ENCODE results near the gene UQCC3. TPM values are rescaled to one million over a fixed set of nuclear protein-coding genes. Genes with fewer than 3 reads are reported as not detected.
"Not testable (repeated sequence)": the region's sequence is repeated elsewhere in the genome, so short reads cannot be mapped to it uniquely, and the experiment has no call there.

The UQCC3 gene
- total RNA-seq, 1 experiment from 2014 or later = 23.9 TPM

- H3K27ac Mint-ChIP-seq (ENCODE audit: unreplicated experiment) = no peak overlapping the region
- ChIA-PET CTCF (interaction anchor here (0.6 kb wide), 1 partner anchor 135 kb away, joined by 14 read pairs; no protein-coding TSS in a partner anchor), POLR2A (no interaction called here)
- H3K4me3 ChIP-seq (ENCODE audit: low read depth, low read length) = no peak overlapping the region
- no peaks in the 10 kb centered on the region; the same call in none of the 2 replicates for H3K36me3 ChIP-seq (ENCODE audit: control insufficient read depth, insufficient read depth, low read length)
- H3K9me3 Mint-ChIP-seq (ENCODE audit: unreplicated experiment) = no peaks in the 10 kb centered on the region
- intact Hi-C loops (cut with micrococcal nuclease; ENCODE audit: unreplicated experiment) = no loop called here
- H3K27me3 ChIP-seq (replicated peaks; ENCODE audit: control insufficient read depth, insufficient read depth, low read length) = no peaks in the 10 kb centered on the region
- H3K4me1 Mint-ChIP-seq (ENCODE audit: low read depth, unreplicated experiment) = peaks cover 16% of the 10 kb centered on the region
- no TSS peak for BruUV-seq (replicated peaks)
- TF ChIP-seq, protein P1, sequence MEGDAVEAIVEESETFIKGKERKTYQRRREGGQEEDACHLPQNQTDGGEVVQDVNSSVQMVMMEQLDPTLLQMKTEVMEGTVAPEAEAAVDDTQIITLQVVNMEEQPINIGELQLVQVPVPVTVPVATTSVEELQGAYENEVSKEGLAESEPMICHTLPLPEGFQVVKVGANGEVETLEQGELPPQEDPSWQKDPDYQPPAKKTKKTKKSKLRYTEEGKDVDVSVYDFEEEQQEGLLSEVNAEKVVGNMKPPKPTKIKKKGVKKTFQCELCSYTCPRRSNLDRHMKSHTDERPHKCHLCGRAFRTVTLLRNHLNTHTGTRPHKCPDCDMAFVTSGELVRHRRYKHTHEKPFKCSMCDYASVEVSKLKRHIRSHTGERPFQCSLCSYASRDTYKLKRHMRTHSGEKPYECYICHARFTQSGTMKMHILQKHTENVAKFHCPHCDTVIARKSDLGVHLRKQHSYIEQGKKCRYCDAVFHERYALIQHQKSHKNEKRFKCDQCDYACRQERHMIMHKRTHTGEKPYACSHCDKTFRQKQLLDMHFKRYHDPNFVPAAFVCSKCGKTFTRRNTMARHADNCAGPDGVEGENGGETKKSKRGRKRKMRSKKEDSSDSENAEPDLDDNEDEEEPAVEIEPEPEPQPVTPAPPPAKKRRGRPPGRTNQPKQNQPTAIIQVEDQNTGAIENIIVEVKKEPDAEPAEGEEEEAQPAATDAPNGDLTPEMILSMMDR (IDR thresholded peaks at IDR 0.05; ENCODE audit: insufficient read depth in 1 of 2, low read depth in 1 of 2, low read length in 1 of 2, severe bottlenecking in 1 of 2, unreplicated experiment in 1 of 2) = no peak
- peaks cover 9% of the 10 kb centered on the region; the same call in 1 of the 2 replicates for H3K4me1 ChIP-seq
- no peak for DNase-seq
- H3K36me3 Mint-ChIP-seq (ENCODE audit: insufficient read depth, unreplicated experiment) = peaks cover 67% of the 10 kb centered on the region
- H3K4me3 Mint-ChIP-seq (ENCODE audit: unreplicated experiment) = no peak overlapping the region
- H3K27me3 Mint-ChIP-seq (ENCODE audit: insufficient read depth, unreplicated experiment) = no peaks in the 10 kb centered on the region
- no peaks in the 10 kb centered on the region for H3K9me3 ChIP-seq
Measured at GRCh38 chr11:62702246-62702645, 30.8 kb downstream of the UQCC3 start.

DNA sequence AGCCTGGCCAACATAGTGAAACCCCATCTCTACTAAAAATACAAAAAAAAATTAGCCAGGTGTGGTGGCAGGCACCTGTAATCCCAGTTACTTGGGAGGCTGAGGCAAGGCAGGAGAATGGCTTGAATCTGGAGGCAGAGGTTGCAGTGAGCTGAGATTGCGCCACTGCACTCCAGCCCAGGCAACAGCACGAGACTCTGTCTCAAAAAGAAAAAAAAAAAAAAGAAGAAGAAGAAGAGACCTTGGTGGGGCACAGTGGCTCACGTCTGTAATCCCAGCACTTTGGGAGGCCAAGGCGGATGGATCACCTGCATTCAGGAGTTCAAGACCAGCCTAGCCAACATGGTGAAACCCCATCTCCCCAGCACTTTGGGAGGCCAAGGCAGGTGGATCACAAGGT, 32.4 kb downstream of the UQCC3 start:
- H3K27ac Mint-ChIP-seq (ENCODE audit: unreplicated experiment); BruUV-seq (replicated peaks); H3K9me3 Mint-ChIP-seq (ENCODE audit: unreplicated experiment); H3K9me3 ChIP-seq; H3K4me3 Mint-ChIP-seq (ENCODE audit: unreplicated experiment); H3K27me3 Mint-ChIP-seq (ENCODE audit: insufficient read depth, unreplicated experiment); H3K36me3 ChIP-seq (ENCODE audit: control insufficient read depth, insufficient read depth, low read length); POLR2A ChIA-PET; H3K4me1 ChIP-seq; DNase-seq; H3K4me3 ChIP-seq (ENCODE audit: low read depth, low read length); CTCF ChIA-PET; H3K27me3 ChIP-seq (replicated peaks; ENCODE audit: control insufficient read depth, insufficient read depth, low read length); intact Hi-C loops (cut with micrococcal nuclease; ENCODE audit: unreplicated experiment): not testable (repeated sequence)
- Mint-ChIP-seq H3K36me3 (ENCODE audit: insufficient read depth, unreplicated experiment) (peaks cover 70% of the 10 kb centered on the region), H3K4me1 (ENCODE audit: low read depth, unreplicated experiment) (peaks cover 18% of the 10 kb centered on the region)

GRCh38 chr11:62705413-62705812, 33.9 kb downstream of the UQCC3 start:
- H3K4me3 ChIP-seq (ENCODE audit: low read depth, low read length) = peak overlapping the region; percentile 55
- H3K36me3 ChIP-seq (ENCODE audit: control insufficient read depth, insufficient read depth, low read length) = peaks cover 1% of the 10 kb centered on the region; the same call in 1 of the 2 replicates
- no peak for DNase-seq
- Mint-ChIP-seq H3K4me1 (ENCODE audit: low read depth, unreplicated experiment) (peaks cover 18% of the 10 kb centered on the region), H3K27me3 (ENCODE audit: insufficient read depth, unreplicated experiment) (no peaks in the 10 kb centered on the region), H3K36me3 (ENCODE audit: insufficient read depth, unreplicated experiment) (peaks cover 77% of the 10 kb centered on the region), H3K9me3 (ENCODE audit: unreplicated experiment) (no peaks in the 10 kb centered on the region), H3K27ac (ENCODE audit: unreplicated experiment) (peak overlapping the region; percentile 97), H3K4me3 (ENCODE audit: unreplicated experiment) (peak overlapping the region; percentile 96)
- POLR2A ChIA-PET = interaction anchor here (0.6 to 1.8 kb wide), 7 partner anchors 22 to 132 kb away, joined by 5 to 18 read pairs (median 6); partner anchors contain the start of genes C11orf98, CSKMT, EEF1G and HNRNPUL2
- intact Hi-C loops (cut with micrococcal nuclease; ENCODE audit: unreplicated experiment) = no loop called here
- H3K4me1 ChIP-seq = peaks cover 9% of the 10 kb centered on the region; the same call in 1 of the 2 replicates
- no TSS peak for BruUV-seq (replicated peaks)
- no peaks in the 10 kb centered on the region for H3K27me3 ChIP-seq (replicated peaks; ENCODE audit: control insufficient read depth, insufficient read depth, low read length)
- no peaks in the 10 kb centered on the region for H3K9me3 ChIP-seq
- CTCF ChIA-PET = interaction anchor here (0.6 to 1.8 kb wide), 7 partner anchors 11 to 197 kb away, joined by 3 to 7 read pairs (median 4); partner anchors contain the start of genes B3GAT3, LBHD1, TAF6L and UQCC3
- TF ChIP-seq, protein P1 (IDR thresholded peaks at IDR 0.05; ENCODE audit: insufficient read depth in 1 of 2, low read depth in 1 of 2, low read length in 1 of 2, severe bottlenecking in 1 of 2, unreplicated experiment in 1 of 2) = no peak
